Activated CD4-positive, alpha-beta T cell treated with anti-CD3 and anti-CD28 coated beads for 4 hours (primary cell): ENCODE measurements around the gene PEDS1.
A peak's percentile ranks its signal among the peaks of the same experiment; 100 is the strongest.
"Not testable (repeated sequence)": the region's sequence is repeated elsewhere in the genome, so short reads cannot be mapped to it uniquely, and the experiment has no call there.

ENCODE experiments used
- DNase-seq, 2 donors: peaks; one replicate each; pipeline ENCODE4 v3.0.0-alpha.2; 2020

The PEDS1 gene

DNA sequence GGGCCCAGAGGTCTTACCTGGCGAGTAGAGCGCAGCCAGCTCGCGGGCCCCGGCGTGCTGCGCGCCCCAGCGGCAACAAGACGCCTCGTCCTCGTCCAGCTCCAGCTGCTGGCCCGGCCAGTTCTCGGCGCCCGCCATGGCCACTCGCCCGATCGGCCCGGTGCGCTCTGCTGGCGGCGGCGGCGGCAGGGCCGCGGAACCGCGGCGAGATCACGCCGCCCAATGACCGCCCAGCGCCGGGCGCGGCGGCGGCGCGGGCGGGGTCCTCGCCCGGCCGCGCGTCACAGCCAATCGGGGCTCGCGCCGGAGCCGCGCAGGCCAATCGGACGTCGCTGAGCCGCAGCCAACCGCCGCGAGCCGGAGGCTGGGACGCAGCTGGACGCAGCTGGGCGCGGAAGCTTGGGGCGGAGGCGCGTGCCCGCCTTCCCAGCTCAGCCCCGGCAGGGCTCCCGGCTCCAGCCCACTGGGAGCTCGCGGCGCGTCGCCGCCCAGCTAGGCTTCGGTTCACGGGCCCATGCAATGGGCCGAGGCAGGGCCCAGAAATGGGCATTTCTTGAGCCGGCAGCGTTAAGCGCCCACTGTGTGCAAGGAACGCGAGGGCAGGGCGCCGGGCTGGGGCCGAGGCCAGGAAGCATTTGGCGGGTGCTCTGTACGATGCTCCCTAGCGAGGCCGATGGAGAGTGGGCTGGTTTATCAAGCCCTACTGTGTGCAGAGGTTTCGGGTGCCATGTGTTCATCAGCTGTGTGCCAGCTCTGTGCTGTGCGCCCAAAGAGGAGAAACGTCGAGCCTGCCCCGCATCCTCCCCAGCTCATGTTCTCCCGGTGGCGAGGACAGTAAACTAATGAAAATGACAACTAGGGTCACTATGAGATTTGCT is at the start of gene PEDS1:
TSS of gene PEDS1 (minus strand) at position 224 of the 878 bp plus-strand sequence. CDS start at position 138, 86 bp downstream.
- DNase-seq, result peak; percentile 67 to 73

DNA sequence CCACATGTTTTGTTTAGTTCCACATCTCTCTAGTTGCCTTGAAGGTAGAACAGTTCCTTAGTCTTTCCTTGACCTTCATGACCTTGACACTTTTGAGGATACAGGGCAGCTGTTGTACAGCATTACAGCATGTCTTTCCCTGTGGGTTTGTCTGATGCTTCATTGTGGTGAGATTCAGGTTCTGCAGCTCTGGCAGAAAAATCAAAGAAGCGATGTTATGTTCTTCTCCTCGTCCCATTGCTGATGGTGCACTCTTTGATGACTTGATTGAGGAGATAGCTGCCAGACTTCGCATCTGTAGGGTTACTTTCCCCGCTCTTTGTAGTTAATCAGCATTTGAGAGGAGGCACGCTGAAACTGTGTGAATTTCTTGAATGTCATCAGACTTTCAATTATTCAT is 49.2 kb upstream of the PEDS1 start:
- no peak for DNase-seq

GRCh38 chr20:50201710-50202109 is 48.2 kb upstream of the PEDS1 start:
- not testable (repeated sequence) for DNase-seq

GRCh38 chr20:50200482-50201104 is 47.1 kb upstream of the PEDS1 start:
- no peak for DNase-seq

DNA sequence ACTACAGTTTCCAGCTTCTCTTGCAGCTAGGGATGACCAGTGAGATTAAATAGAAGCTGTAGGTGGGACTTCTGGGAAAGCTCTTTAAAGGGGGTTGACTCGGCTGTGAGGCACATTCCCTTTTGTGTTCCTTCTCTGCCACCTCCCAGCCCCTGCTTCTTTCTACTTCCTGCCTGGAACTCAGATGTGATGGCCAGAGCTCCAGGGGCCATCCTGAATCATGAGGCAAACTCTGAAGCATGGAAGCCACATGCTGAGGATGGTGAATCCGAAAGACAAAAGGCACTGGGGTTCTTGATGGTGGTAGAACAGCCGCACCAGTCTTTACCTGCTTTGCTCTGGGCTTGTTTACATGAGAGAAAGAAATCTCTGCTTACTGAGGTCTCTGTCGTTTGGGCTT is 46.2 kb upstream of the PEDS1 start:
- DNase-seq, result no peak

DNA sequence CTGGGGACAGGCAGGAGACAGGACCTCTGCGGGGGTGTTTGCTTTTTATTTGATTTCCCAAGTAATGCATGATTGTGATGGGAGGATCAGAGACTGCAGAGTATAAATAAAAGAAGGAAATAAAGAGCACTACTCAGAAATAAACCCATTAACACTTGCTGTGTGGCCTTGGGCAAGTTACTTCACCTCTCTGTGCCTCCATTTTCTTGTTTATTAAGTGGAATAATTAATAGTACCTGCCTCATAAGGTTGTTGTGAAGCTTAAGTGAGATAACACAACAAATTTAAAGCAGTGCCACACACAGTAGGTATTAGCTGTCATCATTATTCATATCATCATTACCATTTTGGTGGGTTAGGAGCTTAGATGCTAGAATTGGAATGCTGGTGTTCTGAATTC is 45.2 kb upstream of the PEDS1 start:
- no peak for DNase-seq

DNA sequence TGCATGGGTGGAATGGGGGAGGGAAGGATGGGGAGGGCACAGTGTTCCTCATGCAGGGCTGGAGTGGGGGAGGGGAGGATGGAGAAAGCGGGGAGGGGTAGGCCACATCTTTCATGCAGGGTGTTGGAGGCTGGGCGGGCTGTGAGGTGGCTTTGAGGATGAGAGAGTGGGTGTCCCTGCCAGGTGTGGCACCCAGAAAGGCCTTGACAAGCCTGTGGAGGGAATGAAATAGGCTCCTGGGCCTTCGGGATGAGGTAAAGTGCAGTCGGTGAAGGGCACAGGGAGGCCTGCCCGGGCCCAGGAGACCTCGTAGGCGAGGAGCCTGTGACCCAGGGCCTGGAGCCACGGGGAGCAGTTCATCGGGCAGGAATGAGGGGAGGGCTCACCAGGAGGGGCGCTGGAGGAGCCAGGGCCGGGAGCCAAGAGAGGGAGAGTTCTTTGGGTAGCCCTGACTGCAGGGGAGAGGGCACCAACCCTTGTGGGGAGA is 44.7 kb upstream of the PEDS1 start:
- DNase-seq, result no peak

- no peak for DNase-seq
Measured at GRCh38 chr20:50197463-50198179, 44.1 kb upstream of the PEDS1 start.

DNA sequence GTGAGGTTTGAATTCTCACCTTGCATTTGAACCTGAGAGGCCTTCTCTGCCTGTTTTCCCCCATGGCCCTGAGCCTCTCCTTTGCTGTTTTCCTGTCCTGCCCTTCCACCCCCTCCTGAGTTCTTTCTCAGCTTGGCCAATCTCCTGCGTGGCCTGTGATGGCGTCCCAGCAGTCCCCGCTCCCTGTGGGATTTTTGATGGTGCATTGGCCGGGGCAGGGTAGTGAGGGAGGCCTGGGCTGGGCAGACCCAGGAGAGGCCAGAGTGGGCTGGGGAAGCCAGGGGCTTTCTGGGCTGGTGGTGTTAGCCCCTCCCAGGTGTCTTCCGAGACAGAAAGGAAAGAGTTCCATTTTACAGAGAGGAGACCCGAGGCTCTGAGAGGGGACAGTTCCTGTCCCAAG is 43.4 kb upstream of the PEDS1 start:
- no peak for DNase-seq

GRCh38 chr20:50196248-50196647 is 42.7 kb upstream of the PEDS1 start:
- no peak for DNase-seq

GRCh38 chr20:50195524-50196120 is 42.1 kb upstream of the PEDS1 start:
- no peak for DNase-seq

- DNase-seq, result no peak
Measured at GRCh38 chr20:50194831-50195523, 41.5 kb upstream of the PEDS1 start.

DNA sequence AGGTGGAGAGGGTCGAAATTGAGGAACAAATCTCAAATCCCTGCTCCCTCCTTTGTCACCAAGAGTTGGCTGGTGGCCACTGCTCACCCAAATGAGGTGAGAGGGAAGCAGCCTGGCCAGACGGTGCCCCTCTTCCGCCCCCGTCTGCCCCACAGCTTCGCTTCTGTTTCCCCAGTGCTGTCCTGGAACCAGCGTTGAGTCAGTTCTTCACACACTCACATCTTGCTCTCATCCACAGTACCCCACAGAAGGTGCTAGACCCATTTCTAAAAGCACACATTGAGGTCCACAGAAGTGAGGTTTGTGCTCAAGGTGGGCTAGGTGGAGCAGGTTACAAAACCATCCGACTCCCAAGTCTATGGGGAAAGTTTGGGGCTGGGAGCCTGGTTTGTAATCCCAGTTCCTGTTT is 40.9 kb upstream of the PEDS1 start:
- DNase-seq, result no peak

DNA sequence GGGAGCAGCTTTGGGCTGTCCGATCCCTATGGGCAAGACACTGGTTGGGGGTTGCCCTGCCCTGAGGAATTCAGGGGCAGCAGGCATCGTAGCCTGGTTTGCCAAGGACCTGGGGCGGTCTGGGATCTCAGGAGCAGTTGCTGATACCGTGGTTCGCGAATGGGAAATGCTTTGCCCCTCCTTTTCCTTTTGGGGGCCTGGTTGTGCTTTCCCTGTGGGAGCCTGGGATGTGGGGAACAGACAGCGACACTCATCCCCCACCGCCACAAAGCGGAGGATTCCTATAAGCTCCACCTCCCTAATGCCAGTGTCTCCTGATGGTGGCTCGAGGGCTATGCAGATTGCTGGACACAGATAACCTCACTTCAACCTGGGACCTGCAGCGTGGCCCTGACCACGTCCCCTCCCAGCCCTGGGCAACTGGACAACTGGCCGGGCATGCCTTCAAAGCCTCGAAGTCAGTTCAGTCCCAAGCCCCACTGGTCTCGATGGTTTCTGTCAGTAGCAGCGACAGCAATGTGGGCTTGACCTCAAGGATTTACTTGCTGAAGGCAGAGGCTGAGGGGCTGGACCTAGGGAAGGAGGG is 40.4 kb upstream of the PEDS1 start:
- DNase-seq, result no peak

DNA sequence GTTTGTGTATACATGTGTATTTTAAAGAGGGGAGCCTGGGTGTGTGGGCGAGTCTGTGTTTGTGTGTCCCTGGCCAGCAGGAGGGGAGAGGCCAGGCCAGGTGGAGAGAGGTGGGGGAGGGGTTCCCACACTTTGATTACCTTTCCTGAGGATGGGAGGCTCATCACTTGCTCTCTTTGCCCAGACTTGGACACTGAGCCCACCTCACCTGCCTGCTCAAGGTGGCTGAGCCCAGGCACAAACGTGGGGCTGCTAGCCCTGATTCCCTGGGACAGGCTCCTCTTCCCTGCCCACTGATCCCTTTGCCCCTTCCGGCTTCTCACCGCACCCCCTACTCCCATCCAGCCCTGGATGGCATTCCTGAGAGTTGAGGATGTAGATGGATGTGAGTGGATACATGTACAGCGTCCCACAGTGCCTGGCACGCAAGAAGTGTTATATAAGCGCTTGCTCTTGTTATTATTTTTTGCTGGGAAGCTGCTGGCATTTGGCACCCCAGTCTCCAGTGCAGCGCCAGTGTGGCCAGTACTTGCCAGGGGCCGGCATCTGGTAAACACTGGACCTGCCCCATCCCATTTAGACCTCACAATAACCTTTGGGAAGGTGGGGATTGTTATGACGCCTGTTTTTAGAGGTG is 39.8 kb upstream of the PEDS1 start:
- no peak for DNase-seq

GRCh38 chr20:50192364-50193198 is 39.1 kb upstream of the PEDS1 start:
- DNase-seq, result peak; percentile 85 to 86

DNA sequence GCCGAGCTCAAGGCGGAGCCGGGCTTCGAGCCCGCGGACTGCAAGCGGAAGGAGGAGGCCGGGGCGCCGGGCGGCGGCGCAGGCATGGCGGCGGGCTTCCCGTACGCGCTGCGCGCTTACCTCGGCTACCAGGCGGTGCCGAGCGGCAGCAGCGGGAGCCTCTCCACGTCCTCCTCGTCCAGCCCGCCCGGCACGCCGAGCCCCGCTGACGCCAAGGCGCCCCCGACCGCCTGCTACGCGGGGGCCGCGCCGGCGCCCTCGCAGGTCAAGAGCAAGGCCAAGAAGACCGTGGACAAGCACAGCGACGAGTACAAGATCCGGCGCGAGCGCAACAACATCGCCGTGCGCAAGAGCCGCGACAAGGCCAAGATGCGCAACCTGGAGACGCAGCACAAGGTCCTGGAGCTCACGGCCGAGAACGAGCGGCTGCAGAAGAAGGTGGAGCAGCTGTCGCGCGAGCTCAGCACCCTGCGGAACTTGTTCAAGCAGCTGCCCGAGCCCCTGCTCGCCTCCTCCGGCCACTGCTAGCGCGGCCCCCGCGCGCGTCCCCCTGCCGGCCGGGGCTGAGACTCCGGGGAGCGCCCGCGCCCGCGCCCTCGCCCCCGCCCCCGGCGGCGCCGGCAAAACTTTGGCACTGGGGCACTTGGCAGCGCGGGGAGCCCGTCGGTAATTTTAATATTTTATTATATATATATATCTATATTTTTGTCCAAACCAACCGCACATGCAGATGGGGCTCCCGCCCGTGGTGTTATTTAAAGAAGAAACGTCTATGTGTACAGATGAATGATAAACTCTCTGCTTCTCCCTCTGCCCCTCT is 38.2 kb upstream of the PEDS1 start:
- DNase-seq, result peak in 1 of 2 donors; percentile 64

DNA sequence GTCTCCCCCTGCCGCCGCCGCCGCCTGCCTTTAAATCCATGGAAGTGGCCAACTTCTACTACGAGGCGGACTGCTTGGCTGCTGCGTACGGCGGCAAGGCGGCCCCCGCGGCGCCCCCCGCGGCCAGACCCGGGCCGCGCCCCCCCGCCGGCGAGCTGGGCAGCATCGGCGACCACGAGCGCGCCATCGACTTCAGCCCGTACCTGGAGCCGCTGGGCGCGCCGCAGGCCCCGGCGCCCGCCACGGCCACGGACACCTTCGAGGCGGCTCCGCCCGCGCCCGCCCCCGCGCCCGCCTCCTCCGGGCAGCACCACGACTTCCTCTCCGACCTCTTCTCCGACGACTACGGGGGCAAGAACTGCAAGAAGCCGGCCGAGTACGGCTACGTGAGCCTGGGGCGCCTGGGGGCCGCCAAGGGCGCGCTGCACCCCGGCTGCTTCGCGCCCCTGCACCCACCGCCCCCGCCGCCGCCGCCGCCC is 37.6 kb upstream of the PEDS1 start:
- peak; percentile 62 to 68 for DNase-seq
